GM18873 (cell line): ENCODE data around the gene SLC2A6.
A peak's percentile ranks its signal among the peaks of the same experiment; 100 is the strongest.

Source experiments
- ATAC-seq: cut with Tn5 transposase; IDR thresholded peaks from one replicate; pipeline ENCODE4 v1.9.1; 2021; ENCODE audit warnings: mild to moderate bottlenecking, moderate library complexity, moderate number of reproducible peaks; ENCODE audit not compliant: unreplicated experiment, low FRiP score

The SLC2A6 gene, protein sequence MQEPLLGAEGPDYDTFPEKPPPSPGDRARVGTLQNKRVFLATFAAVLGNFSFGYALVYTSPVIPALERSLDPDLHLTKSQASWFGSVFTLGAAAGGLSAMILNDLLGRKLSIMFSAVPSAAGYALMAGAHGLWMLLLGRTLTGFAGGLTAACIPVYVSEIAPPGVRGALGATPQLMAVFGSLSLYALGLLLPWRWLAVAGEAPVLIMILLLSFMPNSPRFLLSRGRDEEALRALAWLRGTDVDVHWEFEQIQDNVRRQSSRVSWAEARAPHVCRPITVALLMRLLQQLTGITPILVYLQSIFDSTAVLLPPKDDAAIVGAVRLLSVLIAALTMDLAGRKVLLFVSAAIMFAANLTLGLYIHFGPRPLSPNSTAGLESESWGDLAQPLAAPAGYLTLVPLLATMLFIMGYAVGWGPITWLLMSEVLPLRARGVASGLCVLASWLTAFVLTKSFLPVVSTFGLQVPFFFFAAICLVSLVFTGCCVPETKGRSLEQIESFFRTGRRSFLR

DNA sequence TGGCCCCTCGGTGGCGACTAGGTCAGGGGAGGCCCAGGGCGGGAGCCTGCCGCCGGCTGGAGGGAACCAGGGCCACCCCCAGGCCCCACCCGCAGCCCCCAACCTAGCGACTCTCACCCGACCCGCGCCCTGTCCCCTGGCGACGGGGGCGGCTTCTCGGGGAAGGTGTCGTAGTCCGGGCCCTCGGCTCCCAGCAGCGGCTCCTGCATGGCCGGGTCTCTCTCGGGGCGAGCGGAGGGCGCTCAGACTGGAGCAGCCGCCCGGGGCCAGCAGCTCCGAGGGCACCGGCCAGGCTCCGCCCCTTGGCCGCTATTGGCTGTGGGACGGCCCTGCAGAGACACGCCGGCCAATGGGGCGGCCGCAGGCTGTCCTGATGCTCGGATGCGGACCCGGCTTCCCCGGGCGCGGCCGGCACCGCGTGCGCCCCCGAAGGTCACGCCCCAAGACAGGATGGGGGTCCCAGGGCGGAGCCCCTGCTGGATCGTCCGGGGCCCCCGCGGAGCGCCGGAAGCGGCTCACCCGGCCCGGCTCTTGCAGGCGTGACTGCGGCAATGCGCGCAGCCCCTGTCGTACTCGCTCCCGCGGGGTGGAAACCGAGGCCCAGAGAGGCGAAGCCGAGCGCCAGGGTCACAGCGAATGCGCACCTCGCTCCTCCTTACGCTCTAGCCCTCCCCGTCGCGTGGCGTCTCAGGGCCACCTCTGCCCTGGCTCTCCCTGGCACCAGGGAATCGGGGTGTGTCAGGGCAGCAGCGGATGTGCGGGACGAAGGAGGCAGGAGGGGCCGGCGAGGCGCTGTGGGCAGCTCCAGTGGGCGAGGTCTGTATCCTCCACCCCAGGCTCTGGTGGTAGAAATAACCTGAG lies at the start of gene SLC2A6:
SLC2A6 (minus strand) TSS at position 249 of the 861 bp plus-strand sequence; CDS start at position 209, 40 bp downstream.
- ATAC-seq, result peak; percentile 78

DNA sequence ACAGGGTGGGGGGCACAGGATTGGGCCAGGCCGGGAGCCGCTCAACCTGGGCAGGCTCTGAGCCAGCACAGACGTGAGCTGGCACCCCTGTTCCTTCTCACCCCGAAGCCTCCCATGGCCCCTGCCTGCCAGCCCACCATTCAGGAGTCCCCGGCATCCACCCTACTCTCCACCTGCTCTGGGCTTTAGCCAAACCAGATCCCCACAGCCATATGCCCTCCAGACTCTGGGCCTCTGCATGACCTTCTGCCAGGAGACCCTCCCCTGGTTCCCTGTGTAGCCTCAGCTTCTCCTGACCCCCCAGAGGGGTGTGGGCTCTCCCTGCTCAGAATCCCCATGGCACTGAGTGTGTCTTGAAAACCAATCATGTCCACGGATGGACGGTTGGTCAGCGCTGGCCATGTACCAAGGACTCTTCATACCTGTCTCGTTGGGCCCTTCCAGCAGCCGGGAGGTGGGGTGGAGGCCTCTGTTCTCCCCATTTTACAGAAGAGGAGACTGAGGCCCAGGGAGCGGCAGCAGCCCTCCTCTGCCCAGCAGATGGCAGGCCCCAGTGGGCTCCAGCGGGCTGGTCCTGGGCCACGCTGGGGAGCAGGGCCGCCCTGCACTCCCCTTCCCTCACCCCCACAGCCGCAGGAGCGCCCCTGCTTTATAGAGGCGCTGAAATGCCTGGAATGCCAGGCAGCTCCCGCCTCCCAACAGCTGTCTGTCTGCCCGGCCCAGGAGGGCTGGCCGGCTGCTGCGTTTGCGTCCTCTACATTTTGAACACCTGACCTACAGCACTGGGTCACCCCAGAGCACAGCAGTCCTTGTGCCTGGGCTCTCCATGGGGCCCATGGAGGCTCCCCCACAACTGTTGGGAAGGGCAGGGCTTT lies 49.3 kb upstream of the SLC2A6 start:
- ATAC-seq, result no peak

DNA sequence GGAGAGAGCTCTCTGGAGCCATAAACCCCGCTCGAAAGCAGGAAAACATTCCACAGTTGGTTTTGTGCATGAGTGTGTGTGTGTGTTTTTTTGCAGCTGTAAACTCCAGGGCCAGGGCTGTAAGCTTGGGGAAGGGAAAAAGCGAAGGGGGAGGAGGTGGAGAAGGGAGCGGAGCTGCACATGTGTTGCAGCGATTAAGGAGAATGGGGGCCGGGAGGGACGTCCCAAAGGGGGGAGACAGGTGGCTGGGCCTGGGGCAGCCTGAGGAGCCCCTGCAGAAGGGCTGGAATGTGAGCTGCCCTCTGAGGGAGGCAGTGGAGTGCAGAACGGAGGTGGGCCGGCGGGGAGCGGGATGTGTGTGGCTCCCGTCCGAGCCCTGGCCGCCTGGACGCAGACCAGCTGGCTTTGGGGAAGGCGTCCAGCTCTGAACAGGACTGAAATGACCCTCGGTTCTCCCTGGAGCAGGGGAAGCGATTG lies 48.6 kb upstream of the SLC2A6 start:
- no peak for ATAC-seq

DNA sequence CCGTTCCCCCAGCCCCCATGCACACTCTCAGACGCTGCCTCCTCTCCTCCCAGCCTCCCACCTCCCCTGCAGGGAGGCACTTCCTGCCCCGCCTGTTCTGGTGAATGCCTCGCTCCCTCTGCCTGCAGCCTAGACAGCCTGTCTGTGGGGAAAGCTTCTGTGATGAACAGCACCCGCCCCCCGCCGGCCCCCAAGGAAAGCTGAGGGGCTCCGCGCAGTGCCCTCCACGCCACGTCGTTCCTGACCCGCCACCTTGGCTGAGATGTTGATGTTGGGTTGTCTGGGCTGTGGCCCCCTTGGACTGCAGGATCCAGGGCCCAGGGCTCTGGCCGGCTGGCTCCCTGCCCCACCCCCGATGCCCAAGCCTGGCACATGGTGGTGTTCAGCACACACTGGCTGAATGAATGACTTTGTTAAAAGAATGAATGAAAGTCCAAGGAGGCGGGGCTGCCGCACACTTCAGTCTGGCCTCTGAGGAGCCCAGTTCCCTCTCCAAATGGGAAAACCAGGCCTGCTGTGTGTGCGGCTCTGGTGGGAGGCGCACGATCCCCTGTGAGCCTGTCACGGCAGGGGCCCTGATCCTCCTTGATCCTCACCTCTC lies 47.9 kb upstream of the SLC2A6 start:
- ATAC-seq, result no peak

DNA sequence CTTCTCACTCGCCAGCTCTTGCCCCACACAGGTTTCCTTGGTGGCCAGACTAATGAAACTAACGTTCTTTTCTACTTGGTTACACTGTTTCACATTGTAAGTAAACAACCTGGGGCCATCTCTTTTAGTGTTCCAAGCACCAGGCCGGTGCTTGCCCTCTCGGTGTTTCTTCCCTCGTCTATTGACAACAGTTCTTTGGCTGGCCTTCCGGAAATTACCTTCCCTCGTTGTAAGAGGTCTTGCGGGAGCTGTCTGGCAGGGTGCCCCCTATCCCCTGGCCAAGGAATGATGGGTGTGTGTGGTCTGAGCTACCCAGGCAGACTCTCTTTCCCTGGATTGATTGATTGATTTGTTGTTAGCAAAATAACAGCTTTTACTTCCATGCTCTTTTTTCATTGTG lies 46.8 kb upstream of the SLC2A6 start:
- no peak for ATAC-seq

DNA sequence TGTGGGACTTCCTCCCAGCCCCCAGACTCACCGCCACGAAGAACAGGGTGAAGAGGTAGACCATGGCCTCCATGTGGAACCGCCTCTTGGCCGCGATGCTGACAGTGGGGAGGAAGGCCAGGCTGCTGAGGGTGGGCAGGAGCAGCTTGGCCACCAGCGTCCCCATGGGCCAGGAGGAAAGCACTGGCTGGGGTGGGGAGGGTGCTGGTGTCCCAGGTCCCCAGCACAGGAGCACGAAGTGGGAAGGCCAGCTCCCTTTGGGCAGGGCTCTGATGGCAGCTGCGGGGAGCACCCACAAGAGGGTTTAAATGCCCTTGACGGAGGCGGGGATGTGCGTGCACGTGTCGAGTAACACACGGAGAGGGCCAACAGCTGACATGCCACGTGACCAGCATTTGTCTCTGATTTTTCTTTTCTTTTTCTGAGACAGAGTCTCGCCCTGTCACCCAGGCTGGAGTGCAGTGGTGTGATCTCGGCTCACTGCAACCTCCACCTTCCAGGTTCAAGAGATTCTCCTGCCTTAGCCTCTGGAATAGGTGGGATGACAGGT lies 45.9 kb upstream of the SLC2A6 start, which contains the start of gene MYMK:
MYMK (minus strand) TSS at position 281 of the 550 bp plus-strand sequence; CDS start at position 166, 115 bp downstream.
- ATAC-seq, result no peak

DNA sequence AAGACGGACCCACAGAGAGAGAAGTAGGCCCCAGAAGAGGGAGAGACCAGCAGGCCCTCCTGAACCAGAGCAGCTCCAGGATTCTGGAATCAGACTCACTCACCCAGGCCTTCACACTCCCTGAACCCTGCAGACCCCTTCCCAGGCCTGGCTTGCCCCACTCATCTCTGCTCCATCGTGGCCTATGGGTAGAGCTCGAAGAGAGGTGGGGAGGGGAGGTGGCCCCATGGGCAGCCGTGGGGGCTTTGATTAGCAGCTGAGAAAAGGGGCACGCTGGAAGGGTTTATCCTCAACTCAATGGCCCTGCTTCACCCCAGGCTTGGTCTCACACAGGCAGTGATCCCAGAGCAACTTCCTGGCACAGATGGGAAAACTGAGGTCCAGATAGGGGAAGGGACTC lies 45.2 kb upstream of the SLC2A6 start:
- no peak for ATAC-seq

DNA sequence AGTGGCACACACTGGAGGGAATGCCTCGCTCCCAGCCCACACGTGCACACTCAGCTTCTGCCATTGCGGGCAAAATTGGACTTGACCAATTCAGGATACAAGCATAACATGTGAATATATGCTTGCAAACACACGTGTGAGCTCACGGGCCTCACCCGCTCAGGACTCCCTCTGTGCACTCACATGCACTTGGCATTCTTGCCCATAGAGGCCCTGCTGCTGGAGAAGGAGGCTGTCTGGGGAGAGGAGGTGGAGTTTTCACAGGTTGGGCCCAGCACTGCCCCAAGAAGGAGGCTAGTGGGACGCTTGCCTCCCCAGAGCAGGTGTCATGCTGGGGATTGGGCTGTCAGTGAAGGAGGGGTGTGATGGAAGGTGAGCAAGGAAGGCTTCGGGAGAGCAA lies 44.2 kb upstream of the SLC2A6 start:
- ATAC-seq, result no peak

DNA sequence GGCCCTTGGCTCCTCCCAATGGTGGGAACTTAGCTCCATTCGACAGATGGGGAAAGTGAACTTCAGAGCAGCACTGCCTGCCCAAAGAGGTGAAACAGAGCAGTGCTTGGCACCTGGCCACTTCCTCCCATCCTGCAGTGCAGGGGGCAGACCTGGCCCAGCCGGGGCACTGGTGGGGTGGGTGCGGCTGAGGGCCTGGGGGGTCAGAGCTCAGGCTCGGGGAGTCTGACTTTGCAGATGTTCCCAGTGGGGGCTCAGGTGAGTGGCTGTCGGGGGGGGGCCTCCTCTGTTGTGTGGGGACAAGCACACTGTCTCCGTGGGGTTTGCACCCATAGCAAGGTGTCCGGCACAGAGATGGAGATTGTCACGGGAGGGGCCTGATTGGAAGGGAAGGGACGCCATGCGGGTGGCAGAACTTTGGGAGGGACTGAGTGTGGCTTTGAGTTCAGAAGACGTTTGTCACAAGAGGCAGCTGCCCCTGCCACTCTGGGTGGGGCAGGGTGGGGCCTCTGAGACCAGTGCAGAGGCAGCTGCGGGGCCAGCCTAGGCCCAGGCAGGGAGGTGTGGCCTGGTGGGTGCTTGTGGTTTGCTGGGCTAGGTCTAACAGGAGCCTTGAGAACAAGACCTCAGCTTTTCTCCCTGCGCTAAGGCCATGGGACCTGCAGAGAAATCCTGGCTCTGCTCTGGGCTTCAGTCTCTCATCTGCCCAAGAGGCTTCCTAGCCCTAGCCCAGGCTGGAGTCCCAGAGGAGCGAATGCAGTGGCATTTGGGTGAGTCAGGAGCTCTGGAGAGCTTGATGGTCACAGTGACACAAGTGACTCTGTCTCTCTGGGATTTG lies 43.4 kb upstream of the SLC2A6 start:
- no peak for ATAC-seq

DNA sequence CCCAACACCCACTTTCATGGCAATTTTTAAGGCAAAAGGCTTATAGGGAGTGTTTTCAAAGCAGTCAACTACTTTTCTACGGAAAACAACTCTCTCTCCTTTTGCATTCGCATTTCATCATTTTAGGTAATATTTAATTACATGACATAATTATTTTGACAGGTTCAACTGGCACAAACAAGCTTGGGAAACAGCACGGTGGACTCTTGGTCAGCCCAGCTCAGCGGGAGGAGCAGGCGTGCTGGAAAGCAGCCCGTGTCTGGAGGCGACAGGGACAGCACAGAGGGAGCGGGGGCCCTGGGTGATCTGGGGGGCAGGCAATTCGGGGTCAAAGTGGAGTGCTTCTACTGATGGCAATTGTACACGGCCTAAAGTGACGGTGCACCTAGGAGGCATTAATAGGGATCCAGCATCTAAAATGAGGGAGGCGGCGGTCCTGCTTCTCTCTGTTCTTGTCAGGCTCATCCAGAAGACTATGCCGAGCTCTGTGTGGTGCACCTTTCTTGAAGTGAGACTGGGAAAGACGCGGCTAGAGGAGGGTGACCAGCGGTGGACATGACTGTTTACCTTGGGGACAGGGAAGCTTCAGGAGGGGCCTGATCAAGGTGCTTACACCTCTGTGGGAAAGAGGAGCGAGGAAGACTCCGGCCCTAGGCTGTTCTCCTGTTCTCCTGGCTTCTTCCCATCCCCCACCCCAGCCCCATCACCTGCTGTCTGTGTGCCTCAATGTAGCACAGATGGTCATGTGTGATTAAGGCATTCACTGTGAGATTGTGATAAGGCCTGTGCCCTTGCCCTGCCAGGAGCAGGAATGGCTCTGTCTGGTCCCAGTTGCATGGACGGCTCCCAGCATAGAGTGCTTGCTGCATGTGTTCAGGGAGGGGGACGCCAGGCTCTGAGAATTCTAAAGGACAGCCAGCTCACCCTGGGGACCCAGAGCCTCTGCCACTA lies 42.5 kb upstream of the SLC2A6 start:
- ATAC-seq, result no peak

DNA sequence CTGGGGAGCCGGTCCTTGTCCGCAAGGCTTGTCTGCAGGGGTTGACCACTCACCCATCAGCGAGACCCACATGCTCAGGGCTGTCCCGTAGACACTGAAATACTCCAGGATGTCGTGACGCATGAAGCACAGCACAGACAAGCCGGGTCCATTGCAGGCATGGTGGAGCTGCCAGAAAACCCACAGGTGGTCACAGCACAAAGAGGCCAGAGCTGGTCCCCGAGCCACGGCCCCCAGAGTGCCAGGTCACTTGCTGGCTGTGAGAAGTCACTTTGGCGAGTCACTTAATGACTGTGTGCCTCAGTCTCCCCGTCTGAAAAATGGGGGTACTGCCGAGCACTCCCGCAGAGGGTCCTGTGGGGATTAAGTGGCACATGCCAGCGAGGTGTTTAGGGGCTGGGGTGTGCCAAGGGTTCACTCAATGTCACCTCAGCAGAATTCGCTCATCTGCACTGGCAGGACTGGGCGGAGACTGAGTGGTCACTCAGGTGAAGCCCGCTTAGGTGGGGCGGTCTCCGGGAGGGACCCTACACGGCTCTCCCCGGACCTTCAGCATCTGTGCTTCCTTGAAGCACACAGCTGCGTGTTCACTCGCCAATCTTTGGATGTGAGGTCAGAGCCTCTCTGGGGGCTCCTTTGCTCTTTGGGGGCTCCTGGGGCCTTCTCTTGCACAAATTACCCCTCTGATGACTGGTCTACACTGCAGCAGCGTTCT lies 41.4 kb upstream of the SLC2A6 start:
- no peak for ATAC-seq

DNA sequence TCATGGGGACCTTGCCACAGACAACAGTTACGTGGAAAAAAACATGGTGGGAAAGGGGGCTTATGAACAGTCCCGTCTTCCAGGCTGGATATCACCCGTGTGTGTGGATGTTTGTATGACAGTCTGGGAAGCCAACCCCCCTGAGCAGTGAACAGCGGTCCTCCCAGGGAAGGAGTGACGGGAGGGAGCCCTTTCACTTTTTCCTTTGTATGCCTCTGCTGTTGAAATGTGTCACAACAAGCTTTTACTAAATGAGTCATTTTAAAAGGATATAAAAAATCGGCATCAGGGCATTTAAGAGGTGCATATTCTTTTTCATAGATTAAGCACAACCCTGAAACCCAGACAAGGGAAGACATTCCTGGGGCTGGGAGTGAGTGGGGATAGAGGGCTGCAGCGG lies 40.8 kb upstream of the SLC2A6 start:
- no peak for ATAC-seq

DNA sequence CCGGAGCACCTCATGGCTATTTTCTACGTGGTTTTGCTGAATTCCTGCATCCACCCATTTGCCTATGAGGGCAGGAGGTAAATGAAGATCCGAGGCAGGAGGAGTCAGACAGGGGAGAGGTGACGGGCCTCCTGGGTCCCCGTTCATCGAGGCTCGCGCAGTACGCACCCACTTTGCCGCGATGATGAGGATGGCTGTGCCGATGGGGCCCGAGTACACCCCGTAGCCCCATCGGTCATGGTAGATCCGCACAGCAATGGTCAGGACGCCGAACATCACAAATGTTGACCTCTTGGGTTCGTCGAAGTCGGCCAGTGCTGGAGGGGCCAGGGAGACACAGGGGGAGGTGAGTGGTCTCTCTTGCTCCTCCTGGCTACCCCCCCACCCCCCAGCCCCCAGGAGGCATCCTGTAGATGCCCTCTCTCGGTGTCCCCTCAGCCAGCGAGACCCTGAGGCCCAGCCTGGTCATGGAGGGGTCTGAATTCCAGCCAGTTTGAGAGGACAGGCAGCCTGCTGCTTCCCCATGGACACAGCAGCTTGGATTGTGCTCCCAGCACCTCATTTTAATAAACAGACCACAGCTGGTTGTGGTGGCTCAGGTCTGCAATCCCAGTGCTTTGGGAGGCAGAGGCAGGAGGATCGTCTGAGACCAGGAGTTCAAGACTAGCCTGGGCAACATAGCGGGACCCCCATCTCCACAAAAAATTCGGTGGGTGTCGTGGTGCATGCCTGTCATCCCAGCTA lies 40.0 kb upstream of the SLC2A6 start:
- ATAC-seq, result no peak

DNA sequence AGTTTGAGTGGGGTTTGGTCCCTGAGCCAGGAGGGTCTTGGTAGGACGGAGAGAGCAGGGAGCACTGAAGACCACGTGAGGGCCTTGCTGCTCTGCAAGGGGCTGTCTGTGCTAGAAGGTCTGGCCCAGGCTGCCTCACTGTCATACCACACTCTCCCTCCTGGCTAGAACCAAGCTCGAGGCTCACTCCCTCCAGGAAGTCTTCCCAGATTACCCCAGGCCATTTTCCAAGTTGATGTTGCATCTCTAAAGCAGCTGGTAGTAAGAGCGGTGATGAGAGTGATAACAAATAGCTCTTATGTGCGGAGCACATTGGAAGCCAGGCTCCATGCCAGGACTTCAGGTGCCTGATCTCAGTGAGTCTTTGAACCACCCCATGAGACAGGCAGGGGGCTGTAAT lies 39.3 kb upstream of the SLC2A6 start:
- ATAC-seq, result no peak

DNA sequence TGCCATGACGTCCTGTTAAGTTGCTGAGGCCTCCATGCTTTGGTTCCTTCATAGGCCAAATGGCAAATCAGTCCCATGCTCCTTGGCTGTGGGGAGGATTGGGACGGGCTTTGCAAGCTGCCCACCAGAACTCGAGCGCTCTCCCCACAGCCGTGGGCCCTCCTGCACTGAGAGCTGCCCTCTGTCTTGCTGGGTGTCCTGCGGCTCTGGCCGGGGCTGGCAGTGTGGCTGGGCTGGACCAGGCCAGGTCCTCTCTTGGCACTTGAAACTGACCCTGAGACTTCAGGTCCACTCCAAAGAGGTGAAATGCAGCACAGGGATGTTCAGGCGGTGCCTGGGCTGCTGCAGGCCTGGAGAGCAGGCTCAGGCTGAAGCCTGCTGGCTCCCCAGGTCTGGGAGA lies 38.8 kb upstream of the SLC2A6 start:
- no peak for ATAC-seq

DNA sequence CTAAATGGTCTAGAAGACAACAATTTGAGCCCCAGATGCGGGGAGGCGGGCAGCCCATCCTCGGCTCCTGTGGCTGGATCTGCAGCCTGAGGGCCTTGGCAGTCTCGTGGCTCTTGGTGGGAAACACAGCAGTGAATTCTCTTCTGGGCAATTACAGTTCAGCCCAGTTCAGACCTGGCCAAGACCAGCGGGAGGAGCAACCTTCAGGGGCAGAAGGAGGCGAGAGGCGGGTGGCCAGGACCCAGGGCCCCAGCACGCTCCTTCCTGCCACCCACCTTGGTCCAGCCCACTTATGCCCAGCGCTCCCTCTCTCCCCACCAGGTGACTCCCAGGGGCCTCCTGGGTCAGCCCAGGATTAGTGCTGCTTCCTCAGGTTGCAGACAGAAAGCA lies 38.1 kb upstream of the SLC2A6 start:
- ATAC-seq, result no peak
